ENCODE measurements around the gene CYB561A3. TPM values are rescaled to one million over a fixed set of nuclear protein-coding genes. Genes with fewer than 3 reads are reported as not detected.

CYB561A3 gene
- total and polyA plus RNA-seq, 8 donors: 31.7 to 56.9 (median 37.0) TPM

DNA sequence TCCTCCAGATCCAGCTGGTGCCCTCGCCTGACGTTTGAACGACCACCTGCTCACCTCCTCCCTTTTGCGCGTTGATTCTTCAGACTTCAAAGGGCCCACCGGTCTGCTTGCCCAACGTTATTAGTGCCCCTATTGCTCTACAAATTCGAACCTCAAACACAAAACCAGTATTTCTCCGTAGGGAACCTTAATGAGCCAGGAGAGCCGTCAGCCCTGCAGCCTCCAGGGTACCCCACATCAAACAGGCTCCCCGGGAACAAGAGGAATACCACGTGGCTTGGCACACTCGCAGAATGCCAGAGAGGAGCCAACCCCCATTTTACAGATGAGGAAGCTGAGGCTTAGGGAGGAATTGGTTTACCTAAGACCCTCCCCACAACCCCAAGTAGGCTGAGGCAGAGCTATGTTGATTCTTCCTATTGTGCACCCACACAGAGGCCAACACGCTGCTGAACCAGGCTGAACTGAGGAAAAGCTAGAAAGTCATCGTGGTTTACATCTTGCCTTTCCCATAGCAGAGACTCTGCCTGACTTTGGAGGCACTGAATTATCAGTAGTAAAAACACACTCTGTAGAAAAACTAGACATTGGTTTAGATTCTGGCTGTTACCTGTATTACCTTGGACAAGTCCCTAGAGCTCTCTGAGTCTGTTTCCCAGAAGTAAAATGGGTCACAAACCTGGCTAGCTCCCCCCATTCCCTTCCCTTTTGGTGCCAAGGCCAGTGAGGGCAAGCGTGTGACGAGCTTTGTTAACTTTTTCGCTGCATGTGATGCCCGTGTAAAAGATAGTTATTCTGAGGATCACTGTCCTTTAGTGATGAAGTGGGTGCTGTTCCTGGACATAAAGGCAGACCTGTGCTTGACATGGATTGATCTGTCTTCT lies 27.9 kb downstream of the CYB561A3 start:
- peak overlapping the region; percentile 84 to 91 for H3K27ac ChIP-seq
- peak overlapping the region; percentile 97 to 100 for H3K4me3 ChIP-seq
- H3K36me3 ChIP-seq: peaks cover 0 to 13% of the 10 kb centered on the region in 2 donors
- no peaks in the 10 kb centered on the region for H3K9me3 ChIP-seq
- DNase-seq (peak in 1 of 4 donors; percentile 30), ATAC-seq (no peak)
- no peak for TF ChIP-seq CTCF (IDR thresholded peaks at IDR 0.05)
- H3K4me1 ChIP-seq: peaks cover 6 to 42% of the 10 kb centered on the region in 2 donors
- intact Hi-C loops (cut with DNase I): loop anchor here in 1 of 2 donors (5.0 kb wide), 1 partner anchor 34 kb away; no protein-coding TSS in a partner anchor
- no peaks in the 10 kb centered on the region for H3K27me3 ChIP-seq

GRCh38 chr11:61332797-61333549 lies 28.7 kb downstream of the CYB561A3 start, which contains the start of the genes DDB1 and TKFC:
DDB1 (minus strand) TSS chr11:61333105; CDS start chr11:61332968, 137 bp downstream.
TKFC (plus strand) TSS chr11:61333228; CDS start chr11:61334729, 1,501 bp downstream.
- DNase-seq: peak; percentile 92 to 99 (median 96)
- intact Hi-C loops (cut with DNase I): loop anchor here in 1 of 2 donors (5.0 kb wide), 1 partner anchor 34 kb away; no protein-coding TSS in a partner anchor
- TF ChIP-seq CTCF (IDR thresholded peaks at IDR 0.05): no peak
- H3K36me3 ChIP-seq: peaks cover 0 to 20% of the 10 kb centered on the region in 2 donors
- H3K4me3 ChIP-seq: peak within 1 kb of the TSS; percentile 97 to 100
- peaks cover 6 to 42% of the 10 kb centered on the region in 2 donors for H3K4me1 ChIP-seq
- peak; percentile 97 for ATAC-seq
- H3K27me3 ChIP-seq: no peaks in the 10 kb centered on the region
- H3K27ac ChIP-seq: peak within 1 kb of the TSS; percentile 84 to 91
- H3K9me3 ChIP-seq: no peaks in the 10 kb centered on the region

- Histone ChIP-seq H3K36me3 (peaks cover 0 to 26% of the 10 kb centered on the region in 2 donors), H3K4me1 (peaks cover 6 to 42% of the 10 kb centered on the region in 2 donors), H3K27me3 (no peaks in the 10 kb centered on the region), H3K4me3 (peak overlapping the region; percentile 97 to 100), H3K9me3 (no peaks in the 10 kb centered on the region), H3K27ac (peak overlapping the region; percentile 84 to 91)
- TF ChIP-seq CTCF (IDR thresholded peaks at IDR 0.05): no peak
- intact Hi-C loops (cut with DNase I): loop anchor here in 1 of 2 donors (5.0 kb wide), 1 partner anchor 35 kb away; no protein-coding TSS in a partner anchor
- ATAC-seq (peak; percentile 17), DNase-seq (peak in 2 of 4 donors; percentile 6 to 33)
Measured at GRCh38 chr11:61332281-61332796, 29.3 kb downstream of the CYB561A3 start.

GRCh38 chr11:61331651-61332050 lies 30.0 kb downstream of the CYB561A3 start:
- no peak for TF ChIP-seq CTCF (IDR thresholded peaks at IDR 0.05)
- peaks cover 6 to 41% of the 10 kb centered on the region in 2 donors for H3K4me1 ChIP-seq
- H3K27me3 ChIP-seq: no peaks in the 10 kb centered on the region
- intact Hi-C loops (cut with DNase I): loop anchor here in 1 of 2 donors (5.0 kb wide), 1 partner anchor 36 kb away; no protein-coding TSS in a partner anchor
- H3K4me3 ChIP-seq: peak overlapping the region; percentile 97 to 100
- DNase-seq (peak in 1 of 4 donors; percentile 6), ATAC-seq (no peak)
- peaks cover 0 to 33% of the 10 kb centered on the region in 2 donors for H3K36me3 ChIP-seq
- no peak overlapping the region for H3K27ac ChIP-seq
- H3K9me3 ChIP-seq: no peaks in the 10 kb centered on the region

Data from left lung (tissue), 10 donors.